HG03521 (cell line): ENCODE data around the gene PRR30.

Experiments
- ATAC-seq: cut with Tn5 transposase; IDR thresholded peaks from one replicate; pipeline ENCODE4 v1.9.1; 2021; ENCODE audit warnings: mild to moderate bottlenecking, moderate library complexity; ENCODE audit not compliant: unreplicated experiment

The PRR30 gene

GRCh38 chr2:27099334-27099955, 39.8 kb downstream of the PRR30 start:
- no peak for ATAC-seq

- no peak for ATAC-seq
Measured at GRCh38 chr2:27097341-27097740, 41.9 kb downstream of the PRR30 start.

- no peak for ATAC-seq
Measured at GRCh38 chr2:27096748-27097297, 42.4 kb downstream of the PRR30 start.

- no peak for ATAC-seq
Measured at GRCh38 chr2:27095745-27096651, 43.2 kb downstream of the PRR30 start.

GRCh38 chr2:27095427-27095744, 43.8 kb downstream of the PRR30 start:
- ATAC-seq = no peak

GRCh38 chr2:27094353-27094984, 44.7 kb downstream of the PRR30 start:
- ATAC-seq = no peak

- ATAC-seq = no peak
Measured at GRCh38 chr2:27093430-27094352, 45.5 kb downstream of the PRR30 start.

- no peak for ATAC-seq
Measured at GRCh38 chr2:27092696-27093429, 46.3 kb downstream of the PRR30 start.

- no peak for ATAC-seq
Measured at GRCh38 chr2:27091746-27092695, 47.2 kb downstream of the PRR30 start.

GRCh38 chr2:27089111-27089954, 49.9 kb downstream of the PRR30 start:
- no peak for ATAC-seq

GRCh38 chr2:27088634-27089033, 50.6 kb downstream of the PRR30 start:
- no peak for ATAC-seq

- ATAC-seq = no peak
Measured at GRCh38 chr2:27087823-27088410, 51.3 kb downstream of the PRR30 start.
